Epithelial cell of esophagus (primary cell): Measurements from ENCODE around the gene CARD6.

Experiments
- DNase-seq: peaks from one replicate; pipeline ENCODE4 v3.0.0; 2010; ENCODE audit warnings: low read depth
- H3K4me3 ChIP-seq: 2 replicates; pipeline ENCODE4 v1.5.1; 2011; ENCODE audit warnings: mild to moderate bottlenecking, low read length, control low read depth
- CTCF ChIP-seq: IDR thresholded peaks from 2 replicates; pipeline ENCODE4 v1.5.1; 2011; ENCODE audit warnings: low read depth, mild to moderate bottlenecking, low read length, control low read depth, inconsistent platforms; ENCODE audit not compliant: insufficient read depth; ENCODE audit errors: missing control alignments

The CARD6 gene

GRCh38 chr5:40909264-40909663 lies 68.1 kb downstream of the CARD6 start, which contains the start of gene C7:
Gene C7, plus strand, starts transcription at chr5:40909497. Its CDS starts 114 bp downstream, at chr5:40909611.
- DNase-seq: no peak
- no peak within 1 kb of the TSS for H3K4me3 ChIP-seq
- TF ChIP-seq CTCF: no peak

- no peak overlapping the region for H3K4me3 ChIP-seq
- no peak for TF ChIP-seq CTCF
Measured at GRCh38 chr5:40909723-40910122, 68.6 kb downstream of the CARD6 start.

More at GRCh38 chr5:40909723-40910122, 68.6 kb downstream of the CARD6 start:
- no peak for DNase-seq
